C1 segment of cervical spinal cord (tissue), 14 donors: Measurements from ENCODE around the gene HAGH.

Experiments
- DNase-seq, 14 donors: peaks; one replicate each; lab custom pipeline; 2025; lab: John Stamatoyannopoulos, UW

The HAGH gene

DNA sequence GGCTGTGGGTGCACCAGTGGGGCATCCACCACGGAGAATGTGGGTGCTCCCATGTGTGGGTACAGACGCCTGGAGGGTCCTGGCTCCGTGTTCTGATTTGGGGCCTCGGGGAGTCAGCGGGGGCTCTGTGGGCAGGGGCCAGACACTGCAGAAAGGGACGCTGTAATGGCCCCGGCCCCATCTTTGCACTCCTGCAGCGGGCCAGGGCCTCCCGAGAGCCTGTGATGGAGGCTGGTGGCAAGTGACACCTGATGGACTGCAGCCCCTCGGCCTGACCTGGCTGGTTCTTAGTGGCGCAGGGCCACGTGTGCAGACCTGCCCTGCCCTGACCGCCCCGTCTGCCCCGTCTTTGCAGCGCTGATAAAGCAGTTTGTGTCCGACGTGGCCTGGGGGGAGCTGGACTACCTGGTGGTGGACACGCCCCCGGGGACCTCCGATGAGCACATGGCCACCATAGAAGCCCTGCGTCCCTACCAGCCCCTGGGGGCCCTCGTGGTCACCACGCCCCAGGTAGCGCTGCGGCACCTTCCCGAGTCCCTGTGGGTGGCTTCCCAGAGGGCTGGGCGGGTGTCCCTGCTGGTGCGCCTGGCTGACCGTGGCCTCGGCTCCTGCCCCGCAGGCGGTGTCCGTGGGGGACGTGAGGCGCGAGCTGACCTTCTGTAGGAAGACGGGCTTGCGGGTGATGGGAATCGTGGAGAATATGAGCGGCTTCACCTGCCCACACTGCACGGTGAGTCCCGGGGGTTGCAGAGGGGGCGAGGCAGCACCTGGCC, 39.1 kb downstream of the HAGH start:
- DNase-seq = no peak

DNA sequence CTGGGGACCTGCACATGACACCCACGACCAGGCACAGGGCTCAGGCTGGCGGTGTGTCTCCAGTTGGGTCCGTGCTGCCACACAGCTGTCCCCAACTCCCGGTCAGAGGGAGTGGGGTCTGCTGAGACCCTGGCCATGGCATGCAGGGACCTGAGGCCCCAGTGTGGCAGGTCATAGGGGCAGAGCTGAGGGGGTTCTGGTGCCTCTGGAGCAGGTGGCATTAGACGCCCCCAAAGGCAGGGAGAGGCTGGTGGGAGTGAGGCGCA, 39.6 kb downstream of the HAGH start:
- no peak for DNase-seq

DNA sequence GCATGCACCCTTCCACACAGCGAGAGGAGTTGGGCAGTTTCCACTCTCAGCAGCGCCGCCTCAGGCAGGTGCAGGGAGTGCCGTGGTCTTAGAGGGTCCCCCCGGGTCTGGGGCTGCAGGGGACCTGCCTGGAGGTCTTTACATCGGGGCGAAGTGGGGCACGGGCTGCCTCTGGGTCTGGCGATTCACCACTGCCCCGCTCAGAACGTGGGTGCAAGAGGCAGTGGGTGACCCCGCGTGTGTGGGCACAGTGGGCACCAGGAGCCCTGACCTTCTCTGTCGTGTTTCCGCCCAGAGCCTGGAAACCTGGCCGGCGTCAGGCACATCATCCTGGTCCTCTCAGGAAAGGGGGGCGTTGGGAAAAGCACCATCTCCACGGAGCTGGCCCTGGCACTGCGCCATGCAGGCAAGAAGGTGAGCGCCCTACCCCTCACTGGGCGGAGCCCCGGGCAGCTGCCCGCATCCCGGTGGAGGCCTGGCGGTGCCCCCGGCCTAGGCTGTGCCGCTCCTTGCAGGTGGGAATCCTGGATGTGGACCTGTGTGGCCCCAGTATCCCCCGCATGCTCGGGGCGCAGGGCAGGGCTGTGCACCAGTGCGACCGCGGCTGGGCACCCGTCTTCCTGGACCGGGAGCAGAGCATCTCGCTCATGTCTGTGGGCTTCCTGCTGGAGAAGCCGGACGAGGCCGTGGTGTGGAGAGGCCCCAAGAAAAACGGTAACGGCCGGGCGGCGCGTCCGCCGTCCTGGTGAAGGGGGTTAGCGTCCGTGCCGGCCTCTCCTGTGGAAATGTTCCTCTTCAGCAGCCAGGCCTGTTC, 40.2 kb downstream of the HAGH start:
- DNase-seq = no peak

DNA sequence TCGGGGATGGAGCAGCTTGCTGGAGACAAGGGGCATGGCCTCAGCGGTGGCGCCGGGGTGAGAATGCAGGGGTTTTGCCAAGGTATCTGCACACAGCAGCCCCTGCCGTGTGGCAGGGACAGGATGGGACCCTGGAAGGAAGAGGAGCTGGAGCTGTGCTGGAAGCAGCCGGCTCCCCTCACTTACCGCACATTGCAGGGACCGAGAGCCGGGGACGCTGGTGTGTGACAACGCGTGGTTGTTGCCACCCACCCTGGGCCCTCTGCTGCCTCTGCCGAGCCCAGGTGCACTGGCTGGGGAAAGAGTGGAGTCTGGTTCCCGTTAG, 40.8 kb downstream of the HAGH start:
- no peak for DNase-seq

DNA sequence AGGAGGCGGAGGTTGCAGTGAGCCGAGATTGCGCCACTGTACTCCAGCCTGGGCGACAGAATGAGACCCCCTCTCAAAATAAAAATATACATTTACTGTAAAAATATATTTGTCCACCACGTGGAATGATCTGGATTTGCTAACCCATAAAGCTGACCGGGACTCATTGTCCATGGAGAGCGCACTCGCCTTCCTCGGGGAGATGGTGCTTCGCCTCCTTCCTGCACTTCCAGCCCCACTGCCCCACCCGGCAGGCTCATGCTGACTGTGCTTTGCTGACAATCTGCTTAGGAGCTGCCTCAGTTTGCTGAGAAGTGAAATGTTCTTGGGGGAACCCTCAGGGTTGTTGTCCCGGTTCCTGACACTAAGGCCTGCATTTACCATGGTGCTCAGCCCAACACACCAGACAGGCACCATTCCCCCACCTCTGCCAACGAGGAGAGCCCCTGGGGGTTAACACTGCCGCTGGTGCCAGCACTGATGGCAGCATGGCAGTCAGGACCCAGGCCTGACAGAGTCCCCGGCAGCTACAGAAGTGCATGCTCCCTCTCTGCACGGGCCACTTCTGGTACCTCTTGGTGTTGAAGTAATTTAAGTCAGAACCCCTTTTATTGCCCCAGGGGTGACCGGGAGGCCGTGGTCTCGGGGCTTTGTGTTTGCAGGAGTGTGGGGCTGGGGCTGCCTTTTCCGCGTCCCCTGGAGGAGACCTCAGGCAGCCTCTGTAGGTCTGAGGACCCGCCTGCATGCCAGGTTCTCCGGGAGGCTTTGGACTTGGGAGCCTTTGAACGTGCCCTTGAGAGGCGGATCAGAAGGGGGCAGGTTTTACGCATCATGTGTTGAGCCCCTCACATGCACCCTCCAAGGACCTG, 41.4 kb downstream of the HAGH start:
- no peak for DNase-seq

DNA sequence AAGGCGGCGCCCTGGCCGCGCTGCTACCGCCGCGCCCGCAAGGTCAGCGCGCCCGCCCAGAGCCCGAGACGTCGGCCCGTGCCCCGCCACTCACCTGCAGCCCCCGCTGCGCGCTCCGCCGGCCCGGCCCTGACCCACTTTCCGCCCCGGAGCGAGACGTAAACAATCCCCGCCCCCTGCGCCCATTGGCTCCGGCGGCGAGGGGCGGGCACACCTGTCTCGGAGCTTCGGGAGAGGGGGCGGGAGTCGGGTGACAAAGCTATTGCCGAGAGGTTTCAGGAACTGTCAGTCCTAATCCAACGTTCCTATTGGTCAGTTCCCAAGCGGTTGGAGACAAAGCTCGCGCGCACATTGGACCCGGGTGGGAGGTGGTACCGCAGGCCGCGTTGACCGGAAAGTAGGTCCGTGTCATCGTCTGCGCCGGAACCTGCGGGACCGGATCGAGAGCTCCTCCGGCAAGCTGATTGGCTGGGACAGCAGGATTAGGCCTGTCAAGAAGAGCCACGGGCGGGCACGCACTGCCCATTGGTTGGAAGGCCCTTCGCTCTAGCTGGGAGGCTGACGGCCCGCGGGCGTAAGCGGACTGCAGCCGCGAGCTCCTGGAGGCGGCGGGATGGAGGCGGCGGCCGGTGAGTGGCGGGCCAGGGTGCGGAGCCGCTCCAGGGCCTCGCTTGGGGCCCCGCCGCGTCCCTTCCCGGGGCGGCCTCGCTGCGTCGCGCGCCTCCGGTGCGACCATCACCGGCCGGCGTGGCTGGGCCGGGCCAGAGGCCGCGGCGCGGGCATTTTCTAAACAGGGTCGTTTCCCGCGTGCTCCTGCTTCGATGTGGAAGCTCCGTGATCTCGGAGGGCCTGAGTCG, 44.0 kb downstream of the HAGH start, which contains the start of the genes NUBP2 and SPSB3:
Gene NUBP2 (plus strand): TSS at position 553 of the 857 bp plus-strand sequence. CDS start 61 bp downstream, at position 614.
Gene SPSB3 (minus strand): TSS at position 164 of the 857 bp plus-strand sequence. CDS start 1,088 bp downstream, outside the sequence.
- DNase-seq = peak; percentile 93 to 100 (median 100)

DNA sequence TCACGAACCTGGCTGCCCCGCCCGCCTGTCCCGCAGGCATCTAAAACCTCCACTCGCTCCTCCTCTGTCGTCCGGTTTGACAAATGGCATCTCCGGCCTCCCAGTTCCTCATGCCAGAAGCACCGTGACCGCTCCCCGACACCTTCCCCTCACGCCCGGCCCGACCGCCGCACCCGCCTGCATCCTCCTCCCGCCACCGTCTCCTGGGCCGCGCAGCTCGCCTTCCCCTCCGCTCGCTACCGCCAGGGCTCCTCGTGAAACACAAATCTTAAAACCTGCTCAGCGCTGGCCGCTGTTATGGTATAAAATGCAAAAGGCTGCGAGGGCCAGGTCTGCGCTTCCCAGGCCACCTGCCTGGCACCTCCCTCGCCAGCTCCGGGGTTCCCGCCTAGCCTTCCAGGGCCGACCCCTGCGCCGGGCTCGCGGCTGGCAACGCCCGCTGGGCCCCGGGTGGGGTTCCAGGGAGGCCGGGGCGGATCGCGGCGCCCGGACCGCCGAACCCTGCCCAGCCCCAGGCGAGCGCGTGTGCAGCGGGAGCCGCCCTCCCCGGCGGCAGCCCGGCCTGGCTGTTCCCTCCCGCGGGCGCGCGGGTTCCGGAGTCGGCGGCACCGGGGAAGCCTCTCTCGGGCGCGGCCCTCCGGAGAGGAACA, 44.7 kb downstream of the HAGH start:
- DNase-seq = no peak

DNA sequence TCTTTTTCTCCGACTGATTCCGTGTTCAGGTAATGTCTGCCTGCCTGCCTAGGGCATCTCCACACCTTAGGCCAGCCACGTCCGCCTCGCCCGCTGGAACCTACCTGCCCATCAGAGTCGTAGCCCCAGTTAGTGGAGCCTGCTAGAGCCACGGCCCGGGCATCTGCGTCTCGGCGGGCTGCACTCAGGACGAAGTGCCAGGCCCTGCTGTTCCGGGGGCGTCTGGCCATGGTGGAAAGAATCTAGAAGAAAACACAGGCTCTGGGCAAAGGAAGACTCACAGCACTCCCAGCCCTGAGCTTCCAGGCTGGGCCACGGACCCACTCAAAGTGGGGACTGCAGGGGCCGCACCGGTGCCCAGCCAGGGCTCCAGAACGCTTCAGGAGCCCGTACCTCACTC, 45.4 kb downstream of the HAGH start:
- no peak for DNase-seq

DNA sequence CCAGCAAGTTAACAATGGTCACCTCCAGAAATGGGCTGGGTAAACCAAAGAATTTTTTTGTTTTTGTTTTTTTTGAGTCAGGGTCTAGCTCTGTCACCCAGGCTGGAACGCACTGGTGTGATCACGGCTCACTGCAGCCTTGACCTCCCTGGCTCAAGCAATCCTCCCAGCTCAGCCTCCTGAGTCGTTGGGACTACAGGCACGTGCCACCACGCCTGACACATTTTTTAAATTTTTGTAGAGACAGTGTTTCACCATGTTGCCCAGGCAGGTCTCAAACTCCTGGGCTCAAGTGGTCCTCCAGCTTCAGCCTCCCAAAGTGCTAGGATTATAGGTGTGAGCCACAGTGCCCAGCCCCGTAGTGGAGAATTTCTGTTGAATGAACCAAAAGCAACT, 46.0 kb downstream of the HAGH start:
- no peak for DNase-seq

DNA sequence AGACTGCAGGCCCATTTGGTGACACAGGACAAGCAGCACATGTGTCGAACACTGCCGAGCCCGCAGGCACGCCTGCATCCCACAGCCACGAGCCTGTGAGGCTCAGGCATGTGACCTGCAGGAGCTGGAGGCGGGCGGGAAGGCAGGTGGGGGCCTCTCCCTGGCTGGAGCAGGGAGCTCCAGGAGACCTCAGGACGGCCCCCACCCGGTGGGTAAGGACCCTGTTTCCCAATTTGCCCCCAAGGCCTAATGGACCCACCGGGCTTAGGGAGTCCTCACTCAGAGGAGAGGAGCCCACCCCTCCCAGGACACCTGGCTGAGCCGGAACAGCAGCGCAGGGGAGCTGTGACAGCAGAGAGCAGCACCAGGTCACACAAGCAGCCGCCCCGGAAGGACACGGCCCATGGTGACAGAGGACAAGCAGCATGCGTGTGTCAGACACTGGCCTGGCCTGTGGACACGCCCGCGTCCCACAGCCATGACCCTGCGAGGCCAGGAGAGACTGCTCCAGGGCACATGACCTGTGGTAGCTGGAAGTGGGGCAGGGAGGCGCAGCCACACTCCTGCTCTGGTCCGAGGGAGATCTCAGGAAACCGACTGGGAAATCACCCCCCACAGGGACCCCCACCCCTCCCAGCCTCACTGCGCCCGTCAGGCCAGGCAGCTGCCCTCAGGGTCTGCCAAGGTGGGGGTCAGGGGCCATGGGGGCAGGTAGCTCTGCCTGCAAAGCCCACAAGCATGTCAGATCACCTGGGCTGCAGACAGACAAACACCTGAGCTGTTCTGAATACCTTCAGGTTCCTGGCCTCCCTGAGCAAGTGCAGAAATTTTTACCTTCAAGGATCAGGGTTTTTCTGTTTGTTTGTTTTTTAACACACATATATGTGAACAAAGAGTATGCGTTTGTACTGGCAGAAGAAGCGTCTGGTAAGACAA, 46.6 kb downstream of the HAGH start:
- DNase-seq = no peak

DNA sequence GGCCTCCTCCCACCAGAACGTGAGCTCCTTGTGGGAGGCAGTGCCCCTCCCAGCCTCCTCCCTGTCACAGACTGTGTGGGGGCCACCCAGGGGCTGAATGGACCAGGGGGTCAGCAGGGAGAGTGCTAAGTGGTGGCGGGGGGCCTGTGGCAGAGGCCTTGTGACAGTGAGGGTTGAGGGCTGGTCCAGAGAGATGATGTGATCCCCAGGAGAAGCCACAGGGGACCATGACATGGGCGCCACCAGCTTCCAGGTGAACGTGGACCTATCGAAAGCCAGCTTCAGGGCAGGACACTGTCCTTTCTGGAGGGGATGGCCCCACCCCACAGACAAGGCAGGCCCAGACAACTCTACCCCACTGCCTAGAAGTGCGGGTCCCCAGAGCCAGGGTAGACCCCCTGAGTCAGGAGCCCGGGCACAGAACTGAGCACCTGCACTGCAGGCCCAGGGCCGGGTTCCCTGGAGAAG, 47.4 kb downstream of the HAGH start:
- no peak for DNase-seq

DNA sequence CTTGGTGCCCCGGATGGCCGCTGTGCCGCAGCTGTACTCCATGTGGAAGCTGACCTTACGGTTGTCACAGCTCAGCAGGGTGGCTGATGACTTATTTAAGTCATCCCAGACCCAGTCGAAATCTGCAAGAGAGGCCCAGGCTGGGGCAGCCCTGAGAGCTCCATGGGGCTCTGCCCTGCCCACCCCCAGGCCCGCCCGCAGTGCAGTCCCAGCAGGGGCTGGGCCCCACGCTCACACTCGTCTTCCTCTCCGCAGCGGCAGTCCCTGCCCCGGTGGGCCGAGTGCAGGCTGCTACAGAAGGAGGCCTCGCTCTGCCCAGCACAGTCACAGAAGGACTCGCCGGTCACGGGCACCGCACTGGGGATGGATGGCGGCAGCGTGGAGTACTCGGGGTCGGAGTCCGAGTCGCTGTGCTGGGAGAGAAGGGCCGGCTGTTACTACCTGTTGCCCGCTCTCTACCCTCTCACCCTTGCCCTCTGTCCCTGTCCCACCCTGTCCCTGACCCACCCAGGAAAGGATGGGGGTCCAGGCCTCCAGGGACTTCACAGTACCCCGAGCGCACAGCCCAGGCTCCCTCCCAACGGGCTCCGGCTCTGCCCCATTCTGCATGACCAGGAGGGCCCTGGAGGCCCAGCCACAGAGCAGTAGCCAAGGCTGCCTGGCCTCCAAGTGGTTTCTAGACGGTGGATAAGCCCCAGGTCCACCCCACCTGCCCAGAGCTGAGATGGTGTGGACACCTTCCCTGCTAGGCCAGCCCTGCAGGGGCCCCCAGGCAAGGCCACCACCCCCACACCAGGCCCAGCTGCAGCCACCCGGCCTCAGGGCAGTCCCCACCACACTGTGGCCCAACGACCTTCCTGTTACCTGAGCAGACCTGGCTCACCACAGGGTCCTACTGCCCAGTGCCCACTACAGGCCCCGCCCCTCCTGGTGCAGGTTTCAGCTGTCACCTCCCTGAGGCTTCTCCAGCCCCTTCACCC, 48.1 kb downstream of the HAGH start:
- DNase-seq = no peak

DNA sequence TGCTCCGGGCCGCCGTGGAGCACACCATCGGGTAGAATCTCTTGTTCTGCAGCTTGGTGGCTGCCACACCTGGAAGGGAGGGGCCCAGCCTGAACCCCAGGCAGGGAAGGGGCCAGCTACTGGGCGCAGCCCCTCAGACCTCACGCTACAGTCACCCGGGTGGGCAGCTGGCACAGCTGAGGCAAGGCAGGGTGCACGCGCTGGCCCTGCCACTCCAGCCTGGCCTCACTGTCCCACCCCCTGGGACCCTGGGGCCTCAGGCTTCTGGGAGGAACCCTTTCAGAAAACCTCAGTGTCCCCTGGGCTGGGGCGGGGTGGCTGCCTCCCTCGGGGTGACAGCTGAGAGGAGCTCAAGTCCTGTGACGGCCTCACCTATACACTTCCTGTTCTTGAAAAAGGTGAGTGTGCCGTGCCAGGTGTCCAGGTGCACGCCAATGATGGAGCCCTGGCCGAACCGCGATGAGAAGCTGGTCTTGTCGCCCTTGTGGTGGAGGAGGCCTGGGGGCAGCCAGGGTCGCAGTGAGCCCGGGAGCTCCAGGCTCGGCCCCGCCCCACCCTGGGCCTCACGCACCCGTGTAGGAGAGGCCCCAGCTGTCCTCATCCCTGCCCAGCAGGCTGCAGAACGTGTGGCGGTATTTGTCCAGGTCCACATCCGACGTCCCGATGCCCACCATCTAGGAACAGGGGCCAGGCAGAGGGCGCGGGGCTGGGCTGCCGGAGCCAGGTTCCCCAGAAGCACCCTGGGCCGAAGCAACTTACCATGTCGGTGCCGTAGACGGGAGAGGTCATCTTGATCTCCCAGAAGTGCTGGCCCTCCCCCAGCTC, 49.0 kb downstream of the HAGH start:
- DNase-seq = no peak

DNA sequence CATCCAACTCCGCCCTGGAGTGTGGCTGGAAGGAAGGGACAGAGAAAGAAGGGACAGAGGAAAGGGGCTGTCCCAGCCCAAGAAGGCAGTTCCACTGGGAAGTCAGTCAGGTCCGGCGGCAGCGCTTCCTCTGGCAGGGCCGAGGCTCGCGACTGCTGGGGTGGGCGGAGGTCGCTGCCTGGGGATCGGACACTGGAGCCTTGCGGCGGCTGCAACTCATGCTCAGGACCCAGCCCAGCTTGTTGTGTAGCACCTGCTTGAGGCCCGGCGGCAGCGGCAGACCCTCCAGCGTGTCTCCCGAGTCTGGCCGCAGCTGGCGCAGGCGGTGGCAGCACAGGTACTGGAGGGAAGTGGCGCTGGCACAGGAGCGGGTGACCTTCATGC, 49.6 kb downstream of the HAGH start:
- DNase-seq = no peak

DNA sequence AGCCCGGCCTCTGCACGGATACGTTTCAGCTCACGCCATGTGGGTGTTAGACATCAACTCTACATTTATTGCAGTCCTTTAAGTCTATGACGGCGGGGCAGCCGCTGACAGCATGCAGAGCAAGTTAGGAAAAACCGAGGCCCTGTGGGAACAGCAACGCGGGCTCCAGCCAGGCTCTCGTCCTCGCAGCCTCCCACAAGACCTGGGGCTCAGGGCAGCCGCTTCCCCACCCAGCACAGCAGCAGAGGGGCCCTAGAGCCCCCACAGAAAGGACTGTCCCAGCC, 50.0 kb downstream of the HAGH start:
- no peak for DNase-seq

DNA sequence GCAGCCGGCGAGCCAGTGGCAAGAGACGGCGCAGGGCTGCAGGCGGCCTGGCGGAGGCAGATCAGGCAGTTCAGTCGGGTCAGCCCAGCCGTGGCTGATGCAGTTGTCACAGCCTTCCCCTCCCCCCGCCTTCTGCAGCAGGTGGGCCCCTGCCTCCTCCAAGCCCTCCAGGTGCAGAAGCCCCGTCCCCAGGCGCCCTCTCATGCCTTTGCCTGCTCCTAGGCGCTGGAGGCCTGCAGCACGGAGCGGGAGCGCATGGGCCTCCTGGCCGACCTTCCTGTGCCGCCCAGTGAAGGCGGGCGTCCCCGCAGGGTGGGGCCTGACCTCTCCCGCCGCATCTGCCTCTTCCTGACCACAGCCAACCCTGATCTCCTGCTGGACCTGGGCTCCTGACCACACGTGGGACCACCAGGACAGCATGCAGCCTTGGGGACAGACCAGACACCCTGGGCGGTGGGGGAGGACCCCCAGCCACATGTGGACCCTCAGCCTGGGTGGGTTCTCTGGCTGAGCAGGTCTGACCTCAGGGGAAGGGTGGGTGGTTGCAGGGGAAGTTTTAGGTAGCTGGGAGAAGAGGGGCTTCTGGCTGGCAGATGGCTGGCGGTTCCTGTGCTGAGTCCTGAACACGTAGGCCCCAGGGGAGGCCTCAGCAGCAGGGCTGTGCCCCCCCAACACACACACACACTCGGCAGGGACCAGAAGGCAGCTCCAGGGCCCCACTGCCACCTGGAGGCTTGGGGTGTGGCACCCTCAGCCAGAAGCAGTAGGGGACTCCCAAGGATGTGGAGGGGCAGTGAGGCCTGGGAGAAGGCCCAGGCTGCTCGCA, 50.6 kb downstream of the HAGH start:
- no peak for DNase-seq
